ENCODE data around the gene ADRA2B.

ADRA2B gene

DNA sequence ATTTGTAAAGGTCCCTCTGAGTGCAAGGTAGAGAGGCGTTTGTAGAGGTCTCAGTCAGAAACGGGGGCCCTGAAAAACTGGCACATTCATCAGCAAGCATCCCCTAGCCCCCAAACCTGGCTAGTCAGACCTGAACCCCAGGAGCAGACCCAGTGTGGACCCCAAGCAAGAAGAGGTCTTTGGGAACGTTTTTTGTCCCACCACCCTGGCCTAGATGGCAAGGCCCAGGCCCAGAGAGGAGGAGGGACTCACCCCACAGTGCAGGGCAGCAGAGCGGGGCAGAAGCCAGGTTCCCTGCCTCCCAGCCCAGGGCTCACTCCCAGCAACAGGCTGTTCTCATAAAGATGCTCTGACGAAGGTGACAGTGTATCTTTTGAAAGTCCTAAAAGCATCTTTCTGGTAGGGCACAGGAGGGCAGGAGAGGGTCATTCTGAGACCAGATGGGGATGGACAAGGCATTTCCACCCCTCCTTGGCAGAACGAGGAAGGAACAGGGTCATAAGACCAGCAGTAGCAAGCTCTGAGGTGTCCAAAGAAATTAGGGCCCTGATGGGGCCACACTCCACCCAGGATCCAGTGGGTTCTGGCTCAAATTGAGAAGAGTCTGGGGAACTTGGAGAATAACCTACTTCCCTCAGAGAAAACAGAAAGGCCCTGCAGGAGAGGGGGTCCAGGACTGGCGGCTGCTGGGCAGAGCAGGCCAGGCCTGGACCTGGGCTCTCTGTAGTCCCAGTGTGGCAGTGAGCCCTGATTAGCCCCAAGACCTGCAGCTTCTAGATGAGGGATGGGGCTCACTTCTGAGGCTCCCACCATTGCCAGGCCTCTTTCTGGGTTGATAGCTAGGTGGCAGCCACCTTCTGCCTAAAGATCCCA is 18.2 kb downstream of the ADRA2B start:
- TF ChIP-seq RAD21 (IDR thresholded peaks at IDR 0.05; ENCODE audit: low read depth) (no peak), TCF12 (IDR thresholded peaks at IDR 0.05; ENCODE audit: low read depth) (no peak), USF1 (IDR thresholded peaks at IDR 0.05) (no peak), CREB1 (IDR thresholded peaks at IDR 0.05; ENCODE audit: low read depth) (no peak), NFIC (IDR thresholded peaks at IDR 0.05) (no peak), ZBTB7A (IDR thresholded peaks at IDR 0.05; ENCODE audit: low read depth) (no peak)

DNA sequence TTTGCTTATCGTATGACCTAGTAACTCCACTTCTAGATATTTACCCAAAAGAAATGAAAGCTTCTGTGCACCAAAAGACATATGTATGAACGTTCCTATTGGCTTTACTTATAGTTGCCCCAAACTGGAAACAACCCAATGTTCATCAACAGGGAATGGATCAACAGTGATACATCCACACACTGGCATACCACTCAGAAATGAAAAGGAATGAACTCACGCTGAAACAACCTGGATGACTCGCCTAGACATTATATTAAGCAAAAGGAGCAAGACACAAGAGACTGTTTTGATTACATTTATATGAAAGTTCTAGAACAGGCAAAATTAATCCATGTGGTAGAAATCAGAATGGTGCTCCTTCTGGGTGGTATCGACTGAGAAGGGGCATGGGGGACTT is 18.9 kb downstream of the ADRA2B start:
- no peak for TF ChIP-seq ZBTB7A (IDR thresholded peaks at IDR 0.05; ENCODE audit: low read depth)
- TF ChIP-seq RAD21 (IDR thresholded peaks at IDR 0.05; ENCODE audit: low read depth), result no peak
- TF ChIP-seq CREB1 (IDR thresholded peaks at IDR 0.05; ENCODE audit: low read depth), result no peak
- TF ChIP-seq FOXM1 (IDR thresholded peaks at IDR 0.05; ENCODE audit: borderline replicate concordance, low read depth), result no peak
- TF ChIP-seq EGR1 (IDR thresholded peaks at IDR 0.05), result no peak
- TF ChIP-seq TAF1 (IDR thresholded peaks at IDR 0.05; ENCODE audit: low read depth), result no peak
- TF ChIP-seq TCF12 (IDR thresholded peaks at IDR 0.05; ENCODE audit: low read depth), result no peak
- no peak for TF ChIP-seq MAX (IDR thresholded peaks at IDR 0.05)
- TF ChIP-seq, protein P1, sequence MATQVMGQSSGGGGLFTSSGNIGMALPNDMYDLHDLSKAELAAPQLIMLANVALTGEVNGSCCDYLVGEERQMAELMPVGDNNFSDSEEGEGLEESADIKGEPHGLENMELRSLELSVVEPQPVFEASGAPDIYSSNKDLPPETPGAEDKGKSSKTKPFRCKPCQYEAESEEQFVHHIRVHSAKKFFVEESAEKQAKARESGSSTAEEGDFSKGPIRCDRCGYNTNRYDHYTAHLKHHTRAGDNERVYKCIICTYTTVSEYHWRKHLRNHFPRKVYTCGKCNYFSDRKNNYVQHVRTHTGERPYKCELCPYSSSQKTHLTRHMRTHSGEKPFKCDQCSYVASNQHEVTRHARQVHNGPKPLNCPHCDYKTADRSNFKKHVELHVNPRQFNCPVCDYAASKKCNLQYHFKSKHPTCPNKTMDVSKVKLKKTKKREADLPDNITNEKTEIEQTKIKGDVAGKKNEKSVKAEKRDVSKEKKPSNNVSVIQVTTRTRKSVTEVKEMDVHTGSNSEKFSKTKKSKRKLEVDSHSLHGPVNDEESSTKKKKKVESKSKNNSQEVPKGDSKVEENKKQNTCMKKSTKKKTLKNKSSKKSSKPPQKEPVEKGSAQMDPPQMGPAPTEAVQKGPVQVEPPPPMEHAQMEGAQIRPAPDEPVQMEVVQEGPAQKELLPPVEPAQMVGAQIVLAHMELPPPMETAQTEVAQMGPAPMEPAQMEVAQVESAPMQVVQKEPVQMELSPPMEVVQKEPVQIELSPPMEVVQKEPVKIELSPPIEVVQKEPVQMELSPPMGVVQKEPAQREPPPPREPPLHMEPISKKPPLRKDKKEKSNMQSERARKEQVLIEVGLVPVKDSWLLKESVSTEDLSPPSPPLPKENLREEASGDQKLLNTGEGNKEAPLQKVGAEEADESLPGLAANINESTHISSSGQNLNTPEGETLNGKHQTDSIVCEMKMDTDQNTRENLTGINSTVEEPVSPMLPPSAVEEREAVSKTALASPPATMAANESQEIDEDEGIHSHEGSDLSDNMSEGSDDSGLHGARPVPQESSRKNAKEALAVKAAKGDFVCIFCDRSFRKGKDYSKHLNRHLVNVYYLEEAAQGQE (IDR thresholded peaks at IDR 0.05; ENCODE audit: low read depth), result no peak
- no peak for TF ChIP-seq USF1 (IDR thresholded peaks at IDR 0.05)
- no peak for TF ChIP-seq YY1 (IDR thresholded peaks at IDR 0.05; ENCODE audit: low read depth)
- no peak for TF ChIP-seq EP300 (IDR thresholded peaks at IDR 0.05; ENCODE audit: borderline replicate concordance)
- no peak for TF ChIP-seq TEAD4 (IDR thresholded peaks at IDR 0.05)
- no peak for TF ChIP-seq CEBPB (IDR thresholded peaks at IDR 0.05)
- no peak for TF ChIP-seq NFIC (IDR thresholded peaks at IDR 0.05)

GRCh38 chr2:96095116-96095636 is 21.2 kb downstream of the ADRA2B start:
- no peak for TF ChIP-seq TAF1 (IDR thresholded peaks at IDR 0.05; ENCODE audit: low read depth)
- TF ChIP-seq EGR1 (IDR thresholded peaks at IDR 0.05), result no peak
- TF ChIP-seq NFIC (IDR thresholded peaks at IDR 0.05), result peak; percentile 28; the same call in 1 of the 2 replicates

GRCh38 chr2:96093528-96093927 is 22.8 kb downstream of the ADRA2B start:
- no peak for TF ChIP-seq EGR1 (IDR thresholded peaks at IDR 0.05)
- TF ChIP-seq TEAD4 (IDR thresholded peaks at IDR 0.05), result no peak
- TF ChIP-seq RAD21 (IDR thresholded peaks at IDR 0.05; ENCODE audit: low read depth), result no peak
- TF ChIP-seq MAX (IDR thresholded peaks at IDR 0.05), result no peak
- TF ChIP-seq YY1 (IDR thresholded peaks at IDR 0.05; ENCODE audit: low read depth), result no peak
- TF ChIP-seq TCF12 (IDR thresholded peaks at IDR 0.05; ENCODE audit: low read depth), result no peak
- no peak for TF ChIP-seq ZBTB7A (IDR thresholded peaks at IDR 0.05; ENCODE audit: low read depth)
- TF ChIP-seq USF1 (IDR thresholded peaks at IDR 0.05), result no peak
- TF ChIP-seq NFIC (IDR thresholded peaks at IDR 0.05), result no peak

GRCh38 chr2:96092951-96093350 is 23.4 kb downstream of the ADRA2B start:
- TF ChIP-seq NFIC (IDR thresholded peaks at IDR 0.05) (no peak), EGR1 (IDR thresholded peaks at IDR 0.05) (no peak), CEBPB (IDR thresholded peaks at IDR 0.05) (no peak), TAF1 (IDR thresholded peaks at IDR 0.05; ENCODE audit: low read depth) (no peak), USF1 (IDR thresholded peaks at IDR 0.05) (no peak), TEAD4 (IDR thresholded peaks at IDR 0.05) (no peak), YY1 (IDR thresholded peaks at IDR 0.05; ENCODE audit: low read depth) (no peak), MAX (IDR thresholded peaks at IDR 0.05) (no peak), ZBTB7A (IDR thresholded peaks at IDR 0.05; ENCODE audit: low read depth) (no peak), CREB1 (IDR thresholded peaks at IDR 0.05; ENCODE audit: low read depth) (no peak), RAD21 (IDR thresholded peaks at IDR 0.05; ENCODE audit: low read depth) (no peak)
- TF ChIP-seq, protein P1 (IDR thresholded peaks at IDR 0.05; ENCODE audit: low read depth), result no peak
